Measurements from ENCODE around the gene ARMCX6. TPM values are rescaled to one million over a fixed set of nuclear protein-coding genes. Genes with fewer than 3 reads are reported as not detected.
A peak's percentile ranks its signal among the peaks of the same experiment; 100 is the strongest.

The ARMCX6 gene
- total RNA-seq, 1 experiment from 2014 or later = 33.7 TPM

- Histone ChIP-seq H3K9ac (ENCODE audit: low read length) (no peak overlapping the region), H2AFZ (ENCODE audit: low read length) (no peak overlapping the region), H3K9me2 (replicated peaks; ENCODE audit: low read length) (no peaks in the 10 kb centered on the region), H3K36me3 (ENCODE audit: low read depth, low read length) (no peaks in the 10 kb centered on the region), H3K4me2 (ENCODE audit: low read length) (no peak overlapping the region), H3F3A (ENCODE audit: low read length, unreplicated experiment) (no peaks in the 10 kb centered on the region), H3K27ac (ENCODE audit: low read length) (no peak overlapping the region), H3K4me3 (ENCODE audit: low read length) (no peak overlapping the region), H3K4me1 (ENCODE audit: insufficient read depth, low read length) (no peaks in the 10 kb centered on the region), H3K9me3 (ENCODE audit: low read length) (no peaks in the 10 kb centered on the region), H3K79me2 (ENCODE audit: low read length) (no peaks in the 10 kb centered on the region), H4K20me1 (ENCODE audit: low read length) (no peaks in the 10 kb centered on the region), H3K27me3 (ENCODE audit: low read length) (0 out of 2 replicates have a peak, but pooled peaks cover 4% of the 10 kb centered on the region)
- no TSS peak for BruUV-seq (replicated peaks)
- TF ChIP-seq EZH2phosphoT487 (IDR thresholded peaks at IDR 0.05; ENCODE audit: borderline replicate concordance, low read length) (no peak), CTCF (conservative IDR thresholded peaks at IDR 0.05; ENCODE audit: low read depth, low read length) (peak; percentile 81), EZH2 (IDR thresholded peaks at IDR 0.05; ENCODE audit: low read length, unreplicated experiment) (no peak)
- DNase-seq (peak; percentile 70), ATAC-seq (peak; percentile 96)
- intact Hi-C loops (cut with micrococcal nuclease) = loop anchor here (5.0 kb wide), 3 partner anchors 161 to 201 kb away; no protein-coding TSS in a partner anchor
- ChIA-PET CTCF (no interaction called here), POLR2A (ENCODE audit: unreplicated experiment) (no interaction called here)
Measured at GRCh38 chrX:101595739-101596419, 21.9 kb downstream of the ARMCX6 start.

Other genes with a start within 250 kb of the ARMCX6 start
- not detected in 2 replicates for gene BTK, start 231.8 kb downstream of the ARMCX6 start, total RNA-seq (2014; rRNA removed)
- gene RPL36A, start 227.0 kb downstream of the ARMCX6 start, total RNA-seq (2014; rRNA removed) = 914 and 1,023 TPM in 2 replicates
- gene GLA, start 210.1 kb downstream of the ARMCX6 start, total RNA-seq (2014; rRNA removed) = 41.9 and 54.8 TPM in 2 replicates
- gene HNRNPH2, start 209.8 kb downstream of the ARMCX6 start, total RNA-seq (2014; rRNA removed) = 54.8 TPM in 2 replicates
- gene ARMCX4, start 132.5 kb downstream of the ARMCX6 start, total RNA-seq (2014; rRNA removed) = not detected in 2 replicates
- not detected in 2 replicates for gene ARMCX1, start 67.5 kb downstream of the ARMCX6 start, total RNA-seq (2014; rRNA removed)
- 13.6 and 16.0 TPM in 2 replicates for gene ARMCX3, start 5.2 kb upstream of the ARMCX6 start, total RNA-seq (2014; rRNA removed)
- gene ARMCX2, start 41.9 kb upstream of the ARMCX6 start, total RNA-seq (2014; rRNA removed) = 0.58 and 0.98 TPM in 2 replicates